ENCODE measurements around the gene IFT88.
A peak's percentile ranks its signal among the peaks of the same experiment; 100 is the strongest.

Gene IFT88

GRCh38 chr13:20703780-20704458 lies 137.0 kb downstream of the IFT88 start:
- intact Hi-C loops (cut with DNase I): loop anchor here (5.0 to 10.0 kb wide), 3 partner anchors 137 to 201 kb away; partner anchors contain the start of genes CRYL1, IFT88 and XPO4
- peak in 41 of 42 donors; percentile 47 to 88 (median 75) for DNase-seq

- no peak for DNase-seq
- intact Hi-C loops (cut with DNase I): loop anchor here (5.0 to 10.0 kb wide), 3 partner anchors 137 to 200 kb away; partner anchors contain the start of genes CRYL1, IFT88 and XPO4
These were observed 137.6 kb downstream of the IFT88 start for GRCh38 chr13:20704459-20705069.

- intact Hi-C loops (cut with DNase I): loop anchor here (10.0 kb wide), 2 partner anchors 182 to 198 kb away; partner anchors contain the start of genes CRYL1 and XPO4
- no peak for DNase-seq
These were observed 139.7 kb downstream of the IFT88 start for GRCh38 chr13:20706661-20707060.

- intact Hi-C loops (cut with DNase I): loop anchor here (10.0 kb wide), 2 partner anchors 183 to 197 kb away; partner anchors contain the start of genes CRYL1 and XPO4
These were observed 141.3 kb downstream of the IFT88 start for GRCh38 chr13:20708216-20708615.

DNA sequence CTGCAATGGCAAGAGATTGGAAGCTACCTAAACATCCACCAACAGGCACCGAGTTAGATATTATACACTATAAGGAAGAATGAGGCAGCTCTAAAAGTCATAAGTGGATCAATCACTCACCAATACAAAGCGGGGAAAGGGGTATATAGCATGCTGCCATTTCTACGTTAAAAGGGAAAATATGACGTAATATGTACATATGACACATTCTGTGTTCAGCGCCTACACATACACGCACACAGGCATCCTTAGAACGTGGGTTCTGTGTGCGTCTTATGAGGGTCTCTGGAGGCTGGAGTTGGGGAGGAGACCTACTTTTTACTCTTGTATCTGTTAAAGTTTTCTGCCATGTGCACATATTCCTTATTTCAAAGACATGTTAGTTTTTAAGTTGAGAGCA lies 142.4 kb downstream of the IFT88 start:
- intact Hi-C loops (cut with DNase I): loop anchor here (10.0 kb wide), 2 partner anchors 185 to 195 kb away; partner anchors contain the start of genes CRYL1 and XPO4
- DNase-seq: no peak

More at GRCh38 chr13:20708216-20708615, 141.3 kb downstream of the IFT88 start:
- no peak for DNase-seq

DNA sequence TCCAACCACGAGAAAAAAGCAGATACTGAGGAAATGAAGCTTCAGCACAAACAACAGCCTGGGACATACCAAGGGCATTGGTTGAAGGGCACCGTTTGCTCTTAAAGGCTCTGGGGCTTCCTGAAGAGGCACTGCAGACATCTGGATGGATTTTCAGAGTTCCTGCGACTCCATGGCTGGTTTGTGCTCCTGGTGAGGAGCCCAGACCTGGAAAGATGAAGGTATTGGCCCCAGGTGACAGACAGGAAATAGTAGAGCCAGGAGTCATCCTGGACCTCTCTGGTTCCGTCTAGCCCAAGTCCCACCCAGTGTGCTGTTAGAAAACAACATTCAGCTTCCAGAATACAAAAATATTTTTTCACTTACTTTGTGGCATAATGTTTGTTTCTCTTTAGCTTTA lies 142.8 kb downstream of the IFT88 start:
- DNase-seq: no peak
- intact Hi-C loops (cut with DNase I): loop anchor here (5.0 to 10.0 kb wide), 3 partner anchors 118 to 195 kb away; partner anchors contain the start of genes CRYL1 and XPO4

DNA sequence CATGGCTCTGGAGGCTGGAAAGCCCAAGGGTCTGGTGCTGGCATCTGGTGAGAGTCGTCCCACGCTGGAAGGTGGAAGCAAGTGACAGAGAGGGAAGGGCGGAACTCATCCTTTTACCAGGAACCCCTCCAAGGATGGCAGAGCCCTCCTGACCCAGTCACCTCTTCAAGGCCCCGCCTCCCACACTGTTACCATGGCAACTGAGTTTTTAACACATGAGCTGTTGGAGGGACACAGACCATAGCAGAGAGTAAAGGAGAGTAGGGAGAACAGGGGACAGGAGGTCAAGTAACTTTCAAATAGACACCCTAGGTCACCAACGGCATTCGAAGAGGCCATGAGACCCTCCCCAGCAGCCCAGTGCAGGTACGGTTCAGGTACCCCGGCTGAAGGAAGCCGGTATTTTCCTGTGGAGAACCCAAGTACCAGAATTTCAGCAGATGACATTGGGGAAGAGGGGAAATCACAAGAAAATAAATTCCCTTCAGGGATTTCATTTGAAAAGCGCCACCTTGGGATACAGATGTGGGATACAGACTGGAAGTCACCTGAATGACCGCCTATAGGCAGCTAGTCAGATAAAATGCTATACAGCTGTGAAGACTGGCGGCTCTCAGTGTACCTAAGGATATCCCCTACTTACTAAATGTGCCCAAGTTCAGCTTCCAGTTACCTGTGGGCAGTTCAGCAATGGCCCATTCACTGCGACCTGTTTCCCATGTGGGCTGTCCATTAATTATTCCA lies 144.5 kb downstream of the IFT88 start:
- DNase-seq: no peak
- intact Hi-C loops (cut with DNase I): loop anchor here (5.0 kb wide), 1 partner anchor 116 kb away; no protein-coding TSS in a partner anchor

DNA sequence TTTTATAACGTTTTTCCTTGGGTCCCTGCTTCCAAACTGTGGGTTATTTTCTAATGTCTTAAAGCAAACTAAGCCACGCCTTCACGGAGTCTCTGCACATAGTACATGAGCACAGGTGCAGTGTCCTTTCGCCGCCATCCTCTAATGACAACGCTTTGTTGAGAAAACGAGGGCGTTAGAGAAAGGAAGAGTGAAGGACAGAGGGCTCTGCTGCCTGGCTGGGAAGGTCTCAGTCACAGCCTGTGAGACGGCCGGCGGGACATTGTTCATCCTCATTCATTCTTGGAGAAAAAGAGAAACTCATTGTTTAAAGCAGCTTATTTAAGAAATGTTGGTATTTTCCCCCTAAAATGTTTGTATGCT lies 146.0 kb downstream of the IFT88 start:
- intact Hi-C loops (cut with DNase I): loop anchor here (5.0 kb wide), 1 partner anchor 114 kb away; no protein-coding TSS in a partner anchor
- DNase-seq: peak in 1 of 42 donors; percentile 42

GRCh38 chr13:20713751-20714150 lies 146.8 kb downstream of the IFT88 start:
- DNase-seq: peak in 23 of 42 donors; percentile 28 to 80 (median 49)
- intact Hi-C loops (cut with DNase I): loop anchor here (5.0 kb wide), 1 partner anchor 114 kb away; no protein-coding TSS in a partner anchor

GRCh38 chr13:20714161-20714560 lies 147.2 kb downstream of the IFT88 start:
- intact Hi-C loops (cut with DNase I): loop anchor here (5.0 kb wide), 1 partner anchor 113 kb away; no protein-coding TSS in a partner anchor
- DNase-seq: peak in 1 of 42 donors; percentile 31

DNA sequence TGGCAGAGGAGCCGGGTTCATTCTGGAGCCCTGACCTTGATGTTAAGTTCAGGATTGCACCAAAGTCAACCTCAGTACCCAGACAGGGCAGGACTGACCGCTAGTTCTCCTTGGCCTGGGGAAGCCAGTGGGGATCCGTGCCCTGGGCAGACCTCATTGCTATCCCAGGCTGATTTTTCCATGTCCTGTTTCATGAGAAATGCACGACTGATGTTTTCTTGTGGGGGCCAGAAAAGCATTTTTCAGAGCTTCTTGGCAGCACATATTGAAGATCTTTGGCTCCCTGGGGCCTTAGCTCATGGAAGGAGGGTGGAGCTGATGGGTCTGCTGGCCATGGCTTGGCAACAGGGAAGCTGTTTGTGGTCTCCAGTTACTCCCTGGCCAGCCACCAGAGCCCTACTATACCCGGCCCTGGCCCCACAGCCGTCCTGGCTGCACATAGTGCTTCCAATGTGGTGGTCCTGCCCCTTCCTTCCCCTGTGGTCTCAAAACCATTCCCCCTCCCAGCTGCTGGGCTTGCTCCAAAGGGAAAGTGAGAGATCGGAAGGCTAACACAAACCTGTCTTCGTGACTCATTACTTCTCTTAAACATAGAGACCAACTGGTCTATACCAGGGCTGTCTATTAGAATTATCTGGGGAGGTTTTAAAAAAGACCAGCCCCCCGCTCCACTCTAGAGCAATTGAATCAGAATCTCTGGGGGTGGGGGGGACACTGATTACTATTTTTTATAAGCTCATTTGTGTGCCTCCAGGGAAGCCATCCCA lies 147.8 kb downstream of the IFT88 start:
- peak in 2 of 42 donors; percentile 27 to 37 for DNase-seq
- intact Hi-C loops (cut with DNase I): loop anchor here (5.0 kb wide), 1 partner anchor 113 kb away; no protein-coding TSS in a partner anchor

- no peak for DNase-seq
- intact Hi-C loops (cut with DNase I): no loop called here
These were observed 148.4 kb downstream of the IFT88 start for GRCh38 chr13:20715330-20715712.

DNA sequence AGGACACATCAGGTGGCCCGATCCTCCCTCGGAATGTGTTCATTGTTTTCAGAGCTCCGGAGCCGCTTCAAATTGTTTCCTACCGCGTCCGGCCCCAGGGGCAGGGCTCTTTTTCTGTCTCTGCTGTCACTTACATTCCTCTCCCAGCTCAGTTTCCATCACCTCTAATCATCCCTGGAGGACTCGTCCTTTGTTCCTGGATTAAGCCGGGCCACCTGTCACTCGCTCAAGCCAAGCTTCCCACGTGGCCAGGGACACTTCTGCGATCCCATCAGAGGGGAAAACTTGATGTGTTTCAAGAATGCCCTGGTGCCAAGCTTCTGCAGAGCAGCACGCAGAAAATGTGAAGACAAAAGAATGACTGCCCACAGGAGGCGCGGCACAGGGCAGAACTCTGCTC lies 150.0 kb downstream of the IFT88 start:
- intact Hi-C loops (cut with DNase I): no loop called here
- DNase-seq: no peak

DNA sequence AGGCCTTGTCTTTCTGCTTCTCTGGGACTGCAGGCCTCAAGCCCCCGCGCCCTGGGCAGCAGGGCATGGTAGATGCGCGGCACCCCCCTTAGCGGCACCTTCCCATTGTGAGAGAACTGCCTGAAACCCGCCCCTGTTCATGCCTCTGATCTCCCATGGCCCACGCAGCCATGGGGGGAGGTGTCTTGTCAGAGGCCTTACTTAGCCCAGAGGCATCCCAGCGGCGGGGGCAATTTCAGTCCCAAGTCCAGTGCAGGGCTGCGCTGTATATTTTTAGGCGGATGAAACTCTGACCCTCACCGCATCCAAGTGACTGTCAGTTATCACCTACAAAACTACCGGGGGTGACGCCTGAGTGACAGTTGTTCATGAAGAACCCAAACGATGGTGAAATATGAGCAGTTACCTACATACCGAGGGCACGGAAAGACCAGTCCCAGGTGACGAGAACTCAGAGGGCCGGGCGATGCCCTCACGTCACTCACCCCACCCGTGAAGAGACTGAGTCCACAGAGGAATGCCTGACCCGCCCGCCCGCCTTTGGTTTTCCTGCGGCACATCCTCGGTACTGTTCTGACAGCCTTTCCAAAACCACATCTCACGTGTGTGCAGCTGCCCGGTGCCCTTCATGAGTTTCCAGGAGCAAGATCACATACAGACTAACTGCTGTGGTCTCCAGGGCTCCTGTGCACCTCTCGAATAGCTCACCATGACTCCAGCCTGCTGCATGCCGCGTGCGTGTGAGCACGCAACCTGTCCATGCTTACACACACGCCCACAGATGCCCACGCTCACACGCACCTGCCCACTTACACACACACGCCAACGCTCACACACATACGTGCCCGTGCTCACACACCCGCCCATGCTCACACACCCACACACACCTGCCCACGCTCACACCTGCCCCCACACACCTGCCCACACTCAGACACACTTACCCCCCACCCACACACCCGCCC lies 150.9 kb downstream of the IFT88 start:
- intact Hi-C loops (cut with DNase I): no loop called here
- no peak for DNase-seq

GRCh38 chr13:20718958-20719566 lies 152.1 kb downstream of the IFT88 start:
- intact Hi-C loops (cut with DNase I): no loop called here

DNA sequence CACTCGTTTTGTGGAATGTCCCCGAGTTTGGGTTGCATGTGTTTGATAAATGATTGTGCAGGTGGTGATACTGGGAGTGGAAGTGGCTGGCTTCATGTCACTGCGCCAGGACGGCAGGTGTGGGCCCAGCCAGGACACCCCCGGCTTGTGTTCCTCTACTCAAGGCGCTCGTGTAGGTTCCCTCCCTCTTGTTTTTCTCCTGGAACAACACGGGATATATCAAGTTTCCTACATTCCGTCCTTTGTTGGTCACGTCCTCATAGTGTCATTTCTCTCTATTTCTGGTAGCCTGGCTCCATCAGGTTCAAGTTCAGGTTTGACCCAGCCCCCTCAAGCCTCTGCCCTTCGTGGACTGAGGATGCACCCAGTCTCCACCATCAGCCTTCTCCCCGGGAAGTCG lies 152.8 kb downstream of the IFT88 start:
- intact Hi-C loops (cut with DNase I): no loop called here
- no peak for DNase-seq

More at GRCh38 chr13:20718958-20719566, 152.1 kb downstream of the IFT88 start:
- no peak for DNase-seq

DNA sequence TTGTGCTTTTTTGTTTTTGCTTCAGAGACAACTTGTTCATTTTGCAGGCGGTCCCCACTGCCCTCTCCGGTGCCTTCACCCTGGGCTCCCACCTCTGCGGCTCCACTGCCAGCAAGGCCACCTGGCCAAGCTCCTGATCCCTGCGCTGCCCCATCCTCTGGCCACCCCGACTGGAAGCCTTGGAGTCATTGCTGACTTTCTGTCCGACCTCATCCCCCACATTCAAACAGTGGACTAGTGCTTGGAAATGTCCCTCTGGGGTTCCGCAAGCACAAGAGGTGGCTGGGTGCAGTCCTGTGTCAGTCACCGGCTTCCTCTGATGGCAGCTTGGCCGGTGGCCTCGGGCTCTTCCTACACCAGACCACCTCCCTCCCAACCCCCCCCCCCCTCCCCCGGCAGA lies 153.5 kb downstream of the IFT88 start:
- no peak for DNase-seq
- intact Hi-C loops (cut with DNase I): no loop called here

Data from head of caudate nucleus (tissue), 42 donors.